ENCODE data around the gene UGDH. TPM values are rescaled to one million over a fixed set of nuclear protein-coding genes. Genes with fewer than 3 reads are reported as not detected.
"Not testable (repeated sequence)": the region's sequence is repeated elsewhere in the genome, so short reads cannot be mapped to it uniquely, and the experiment has no call there.

The UGDH gene
- polyA plus RNA-seq (2013, experiment 1 of 2; ENCODE audit: insufficient read length) = 107 TPM
- polyA plus RNA-seq (2013, experiment 2 of 2; ENCODE audit: insufficient read length) = 102 TPM

DNA sequence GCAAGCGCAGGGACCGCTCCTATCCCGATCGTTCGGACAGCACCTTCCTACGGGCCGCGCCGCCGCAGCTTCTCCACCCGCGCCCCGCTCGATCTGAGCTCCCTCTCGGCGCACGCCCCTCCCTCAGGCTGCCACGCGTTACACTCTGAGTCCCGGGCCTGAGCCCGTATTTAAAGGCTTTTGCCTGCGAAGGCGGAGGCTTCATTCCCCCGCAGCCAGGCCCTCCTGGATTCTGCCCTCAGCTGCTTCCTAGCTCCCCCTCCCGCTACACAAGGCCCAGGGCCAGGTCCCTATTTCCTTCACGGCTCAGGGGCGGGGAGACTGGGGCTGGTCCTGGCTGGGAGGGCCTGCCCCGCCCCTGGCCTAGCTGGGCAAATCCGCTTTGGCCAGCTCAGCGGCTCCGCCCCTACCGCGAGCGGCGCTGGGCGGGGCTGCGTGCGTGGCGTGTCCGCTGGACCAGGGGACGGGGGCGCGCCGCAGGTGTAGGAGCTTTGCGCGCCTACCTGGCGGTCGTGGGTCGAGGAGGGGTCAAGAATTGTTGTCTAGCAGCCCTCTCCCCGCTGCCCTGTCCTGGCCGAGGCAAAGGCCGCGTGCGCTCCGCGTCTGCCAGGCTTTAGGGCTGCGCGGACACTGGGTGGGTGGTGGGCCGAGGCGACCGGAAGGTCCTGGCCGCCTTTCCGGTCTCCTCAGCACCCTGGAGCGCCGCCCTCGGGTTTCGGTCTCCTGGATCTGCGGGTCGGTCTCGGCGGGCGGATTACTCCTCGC, at the start of gene UGDH:
Gene UGDH (minus strand): TSS at position 144 of the 765 bp plus-strand sequence. CDS start 5,927 bp downstream, outside the sequence.
- peak; percentile 100 for DNase-seq

DNA sequence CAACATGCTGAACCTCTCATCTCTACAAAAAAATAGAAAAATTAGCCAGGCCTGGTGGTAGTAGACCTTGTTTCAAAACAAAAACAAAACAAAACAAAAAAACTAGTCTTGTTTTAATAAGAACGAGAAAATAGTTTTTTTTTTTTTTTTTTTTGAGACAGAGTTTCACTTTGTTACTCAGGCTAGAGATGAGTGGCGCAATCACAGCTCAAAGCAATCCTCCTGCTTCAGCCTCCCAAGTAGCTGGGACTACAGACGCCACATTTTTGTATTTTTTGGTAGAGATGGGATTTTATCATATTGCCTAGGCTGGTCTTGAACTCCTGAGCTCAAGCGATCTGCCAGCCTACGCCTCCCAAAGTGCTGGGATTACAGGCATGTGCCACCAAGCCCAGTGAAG, 47.7 kb upstream of the UGDH start:
- no peak for DNase-seq

DNA sequence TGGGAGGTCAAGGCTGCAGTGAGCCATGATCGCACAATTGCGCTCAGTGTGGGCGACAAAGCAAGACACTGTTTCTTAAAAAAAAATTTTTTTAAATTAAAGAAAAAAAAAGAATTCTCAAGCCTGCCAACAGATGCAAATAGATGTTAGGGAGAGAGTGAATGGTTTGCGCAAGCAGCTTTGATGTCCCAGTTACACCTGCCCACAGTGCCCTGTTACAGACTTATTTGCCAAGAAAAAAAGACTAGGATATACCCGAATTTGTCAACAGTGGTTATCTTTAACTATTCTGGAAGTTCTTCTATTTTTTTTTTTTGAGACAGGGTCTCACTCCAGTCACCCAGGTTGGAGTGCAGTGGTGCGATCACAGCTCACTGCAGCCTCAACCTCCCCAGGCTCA, 44.3 kb upstream of the UGDH start:
- DNase-seq = no peak

DNA sequence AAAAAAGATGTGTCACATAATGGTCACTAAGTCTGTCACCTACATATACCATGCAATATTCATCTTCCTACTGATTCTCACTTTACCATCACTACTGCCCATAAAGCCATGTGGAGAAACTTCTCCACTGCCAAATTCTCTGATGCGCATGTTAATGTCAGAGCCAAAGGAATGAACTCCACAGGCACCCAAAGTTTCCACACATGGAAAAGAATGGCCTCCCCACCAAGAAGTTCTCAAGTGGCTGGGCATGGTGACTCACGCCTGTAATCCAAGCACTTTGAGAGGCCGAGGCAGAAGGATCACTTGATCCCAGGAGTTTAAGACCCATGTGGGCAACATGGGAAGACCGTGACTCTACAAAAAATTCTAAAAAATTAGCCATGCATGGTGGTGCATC, 43.8 kb upstream of the UGDH start:
- DNase-seq = peak; percentile 5

DNA sequence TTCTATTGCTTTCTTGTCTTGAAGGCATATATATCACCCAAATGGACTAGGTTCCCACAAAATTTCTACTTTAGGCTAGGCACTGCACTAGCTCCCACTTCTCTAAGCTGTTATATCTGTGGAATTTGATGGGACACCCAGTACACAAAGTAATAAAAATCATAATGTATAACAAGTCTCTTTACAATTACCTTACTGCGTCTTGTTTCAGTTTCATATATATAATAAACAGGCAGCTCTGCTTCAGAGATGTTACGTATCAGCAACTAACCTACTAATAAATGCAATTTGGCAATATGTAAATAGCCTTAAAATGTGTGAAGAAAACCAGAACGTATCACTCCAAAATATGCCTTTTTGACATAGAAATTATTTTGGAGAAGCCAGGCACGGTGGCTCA, 42.0 kb upstream of the UGDH start:
- no peak for DNase-seq

DNA sequence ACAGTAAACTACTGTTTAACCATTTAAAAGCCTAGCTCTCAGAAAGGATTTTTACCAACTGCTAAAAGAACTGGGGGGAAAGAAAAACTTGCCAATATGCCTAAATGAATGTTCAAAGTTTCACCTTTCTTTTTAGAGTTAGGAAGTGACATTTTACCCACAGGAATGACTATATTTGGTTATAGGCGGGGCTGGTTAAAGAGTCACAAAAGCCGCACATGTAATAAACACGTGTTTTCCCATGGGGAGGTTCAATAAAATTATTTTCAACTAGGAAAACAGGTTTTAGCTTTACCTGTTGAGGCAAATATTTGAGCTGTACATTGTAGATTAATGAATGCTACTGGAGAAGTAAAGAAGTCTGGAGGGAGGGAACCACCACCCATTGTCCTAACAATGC, 41.6 kb upstream of the UGDH start:
- no peak for DNase-seq

DNA sequence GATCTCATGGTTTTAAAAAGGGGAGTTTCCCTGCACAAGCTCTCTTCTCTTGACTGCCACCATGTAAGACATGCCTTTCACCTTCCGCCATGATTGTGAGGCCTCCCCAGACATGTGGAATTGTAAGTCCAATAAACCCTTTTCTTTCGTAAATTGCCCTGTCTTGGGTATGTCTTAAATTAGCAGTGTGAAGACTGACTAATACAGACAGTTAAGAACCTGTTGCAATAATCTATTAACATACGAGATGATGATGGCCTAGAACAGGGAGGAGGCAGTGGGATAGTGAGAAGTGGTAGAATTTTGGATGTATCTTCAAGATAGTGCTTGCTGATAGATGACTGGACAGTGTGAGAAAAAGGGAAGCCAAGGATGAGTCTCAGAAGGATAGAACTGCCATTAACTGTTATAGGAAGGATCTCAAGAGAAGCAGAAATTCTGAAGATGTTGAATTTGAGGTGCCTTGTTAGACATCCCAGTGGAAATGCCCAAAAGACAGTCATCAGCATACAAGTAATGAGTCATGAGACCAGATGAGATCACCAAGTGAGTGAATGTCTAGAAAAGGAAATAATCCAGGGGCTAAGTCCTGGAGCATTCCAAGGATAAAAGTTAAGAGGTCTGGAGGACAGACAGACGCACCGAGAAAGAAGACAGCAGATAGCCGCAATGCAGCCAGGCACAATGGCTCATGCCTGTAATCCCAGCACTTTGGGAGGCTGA, 38.8 kb upstream of the UGDH start:
- DNase-seq = peak; percentile 90

DNA sequence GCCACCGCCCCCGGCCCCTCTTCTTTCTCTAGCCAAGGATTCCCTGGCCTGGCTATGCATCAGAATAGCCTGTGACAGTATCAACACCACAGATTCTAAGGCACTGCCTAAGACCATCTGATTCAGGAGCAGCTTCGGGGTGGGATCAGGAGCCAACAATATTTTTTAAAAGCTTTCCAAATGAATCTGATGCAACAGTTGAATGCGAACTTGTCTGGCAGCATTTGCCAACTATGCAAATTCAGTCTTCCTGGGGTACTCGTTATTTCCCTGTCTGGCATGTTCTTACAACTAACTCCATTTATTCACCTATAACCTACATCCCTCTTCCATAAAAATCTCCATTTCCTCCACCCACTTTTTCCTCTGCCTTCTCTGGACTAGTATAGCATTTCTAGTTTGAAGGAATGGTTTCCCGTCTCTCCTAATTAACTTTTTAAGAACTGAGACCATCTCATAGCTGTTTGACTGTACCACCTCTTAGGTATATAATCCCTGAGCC, 36.2 kb upstream of the UGDH start:
- no peak for DNase-seq

DNA sequence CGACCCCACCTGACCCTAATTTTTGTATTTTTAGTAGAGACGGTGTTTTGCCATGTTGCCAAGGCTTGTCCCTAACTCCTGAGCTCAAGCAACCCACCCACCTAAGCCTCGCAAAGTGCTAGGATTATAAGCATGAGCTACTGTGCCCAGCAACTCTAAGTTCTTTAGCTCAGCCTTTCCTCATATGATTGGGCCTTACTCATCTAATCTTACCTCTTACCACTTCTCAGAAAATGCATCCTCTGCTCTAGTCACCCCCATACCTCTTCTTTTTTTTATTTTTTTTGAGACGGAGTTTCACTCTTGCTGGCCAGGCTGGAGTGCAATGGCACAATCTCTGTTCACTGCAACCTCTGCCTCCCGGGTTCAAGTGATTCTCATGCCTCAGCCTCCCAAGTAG, 35.6 kb upstream of the UGDH start:
- no peak for DNase-seq

DNA sequence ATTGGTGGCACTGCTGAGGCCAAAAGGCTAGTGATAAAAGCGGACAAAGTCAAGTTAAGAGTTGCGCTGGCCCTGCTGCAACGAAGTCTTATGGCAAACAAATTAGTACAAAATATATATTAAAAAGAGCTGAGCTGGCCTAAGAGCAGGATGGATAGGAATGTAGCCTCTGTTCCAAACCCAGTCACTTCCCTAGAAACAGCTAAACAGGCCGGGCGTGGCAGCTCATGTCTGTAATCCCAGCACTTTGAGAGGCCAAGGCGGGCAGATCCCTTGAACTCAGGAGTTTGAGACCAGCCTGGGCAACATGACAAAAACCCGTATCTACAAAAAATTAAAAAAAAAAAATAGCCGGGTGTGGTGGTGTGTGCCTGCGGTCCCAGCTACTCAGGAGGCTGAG, 32.4 kb upstream of the UGDH start:
- DNase-seq = no peak

DNA sequence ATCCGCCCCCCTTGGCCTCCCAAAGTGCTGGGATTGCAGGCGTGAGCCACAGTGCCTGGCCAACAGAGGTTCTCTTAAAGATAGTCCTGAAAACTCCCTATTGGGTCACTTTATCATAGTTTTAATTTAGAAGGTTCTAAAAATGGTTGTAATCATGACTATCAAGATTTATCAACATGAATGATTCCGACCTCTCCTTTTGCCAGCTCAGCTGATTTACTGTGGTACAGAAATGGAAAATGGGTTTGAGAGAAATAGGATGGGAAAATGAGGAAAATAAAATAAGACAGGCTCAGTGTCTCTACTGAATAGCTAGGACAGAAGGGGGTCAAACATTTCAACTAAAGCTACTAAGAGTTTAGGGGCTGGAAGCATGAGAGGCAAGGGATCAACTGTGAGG, 28.2 kb upstream of the UGDH start:
- no peak for DNase-seq

DNA sequence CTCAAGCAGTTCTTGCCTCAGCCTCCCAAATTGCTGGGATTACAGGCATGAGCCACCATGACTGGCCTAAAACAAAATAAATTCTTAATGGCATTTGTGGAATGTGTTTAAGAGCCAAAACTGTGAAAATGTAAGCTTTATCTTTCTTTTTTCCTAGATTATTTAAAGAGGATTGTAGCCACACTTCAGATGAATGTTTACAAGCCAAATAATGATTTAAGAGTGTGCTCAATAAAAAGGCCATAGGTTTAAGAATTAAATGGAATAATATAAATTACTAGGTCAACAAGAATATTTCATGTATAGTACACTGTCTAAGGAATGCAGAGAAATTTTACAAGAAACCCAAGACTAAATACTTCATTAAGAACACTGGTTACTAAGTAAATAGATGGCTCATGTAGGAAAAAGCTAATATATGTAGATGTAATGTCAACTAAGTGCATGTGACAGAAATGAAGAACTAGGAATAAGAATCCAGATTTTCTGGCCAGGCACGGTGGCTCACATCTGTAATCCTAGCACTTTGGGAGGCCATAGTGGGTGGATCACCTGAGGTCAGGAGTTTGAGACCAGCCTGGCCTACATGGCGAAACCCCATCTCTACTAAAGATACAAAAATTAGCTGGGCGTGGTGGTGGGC, 21.3 kb upstream of the UGDH start:
- peak; percentile 54 for DNase-seq

DNA sequence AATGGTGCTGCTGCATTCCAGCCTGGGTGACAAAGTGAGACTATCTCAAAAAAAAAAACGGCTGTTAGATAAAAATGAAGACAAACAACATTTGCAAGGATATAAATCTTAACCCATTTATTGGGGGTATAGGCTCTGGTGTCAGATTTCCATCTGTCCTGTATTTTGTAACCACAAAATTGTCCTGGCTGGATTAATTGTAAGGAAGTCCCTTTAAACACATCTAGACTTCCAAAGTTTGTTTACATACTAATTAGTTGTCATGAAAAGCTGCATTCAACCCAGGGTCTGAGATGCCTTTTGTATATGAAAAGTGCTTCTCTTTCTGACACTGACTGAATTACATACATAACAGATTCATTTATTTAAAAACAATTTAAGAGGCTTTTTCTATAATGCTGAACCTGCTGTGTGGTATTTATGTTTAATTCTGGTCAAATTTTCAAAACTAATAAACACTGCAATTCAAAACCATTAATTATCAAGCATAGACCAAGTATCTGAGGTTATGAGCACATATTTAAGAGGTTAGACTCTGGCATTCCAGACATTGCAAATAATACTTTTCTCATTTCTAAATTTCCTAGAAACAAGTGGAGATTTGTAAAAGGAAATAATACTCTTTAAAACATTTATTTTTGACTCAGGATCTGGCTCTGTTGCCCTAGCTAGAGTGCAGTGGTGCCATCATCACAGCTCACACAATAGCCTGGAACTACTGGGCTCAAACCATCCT, 17.5 kb upstream of the UGDH start:
- DNase-seq = peak; percentile 46

DNA sequence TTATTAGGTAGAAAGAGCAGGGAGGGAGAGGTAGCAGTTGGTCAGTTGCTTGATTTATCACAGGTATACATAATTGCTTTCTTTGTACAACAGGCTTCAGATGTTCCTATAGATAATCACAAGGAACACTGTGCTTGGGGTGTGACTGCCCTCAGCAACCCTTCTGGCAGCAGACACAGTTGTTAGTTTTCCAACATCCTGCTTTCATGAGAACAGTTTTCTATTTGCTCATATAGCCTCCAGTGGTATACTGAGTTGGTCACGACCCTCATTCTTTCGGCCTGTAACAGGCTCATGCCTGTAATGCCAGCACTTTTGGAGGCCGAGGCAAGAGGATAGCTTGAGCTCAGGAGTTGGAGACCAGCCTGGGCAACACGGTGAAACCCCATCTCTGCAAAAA, 16.8 kb upstream of the UGDH start:
- not testable (repeated sequence) for DNase-seq

DNA sequence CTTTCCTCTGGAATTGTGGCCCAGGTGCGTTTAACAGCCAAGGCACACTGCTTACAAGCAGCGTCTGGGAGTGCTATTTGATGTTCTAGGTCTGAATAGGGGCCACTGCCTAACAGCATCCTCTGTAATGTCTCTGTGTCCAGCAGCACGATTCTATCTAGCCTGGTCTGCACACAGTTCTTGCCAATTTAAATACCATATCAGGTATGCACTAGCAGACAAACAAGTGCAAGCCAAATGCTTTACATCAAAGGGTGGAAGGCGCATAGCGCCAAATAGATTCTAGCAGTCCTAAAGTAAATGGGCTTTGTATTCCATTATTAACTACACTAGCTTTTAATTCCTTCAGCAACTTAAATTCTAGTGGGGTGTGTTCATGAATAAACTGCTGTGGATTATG, 15.8 kb upstream of the UGDH start:
- DNase-seq = no peak

DNA sequence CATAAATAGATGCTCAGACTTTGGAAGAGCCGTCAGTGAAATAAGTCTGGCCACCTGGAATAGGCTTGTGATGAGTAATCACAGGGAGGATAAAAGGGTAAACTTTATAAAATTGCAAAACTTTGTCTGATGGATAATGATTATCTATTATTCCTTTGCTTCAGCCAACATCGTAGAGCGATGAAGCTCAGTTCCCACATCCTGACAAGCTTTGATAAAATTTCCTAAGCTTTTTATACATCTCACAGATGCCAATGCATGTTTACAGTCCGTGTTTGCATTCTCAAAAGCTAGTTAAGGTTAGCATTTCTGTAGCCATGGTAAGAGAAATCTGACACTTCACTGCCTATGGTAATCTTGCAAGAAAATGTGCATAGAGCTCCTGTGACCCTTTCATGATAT, 15.4 kb upstream of the UGDH start:
- DNase-seq = no peak

DNA sequence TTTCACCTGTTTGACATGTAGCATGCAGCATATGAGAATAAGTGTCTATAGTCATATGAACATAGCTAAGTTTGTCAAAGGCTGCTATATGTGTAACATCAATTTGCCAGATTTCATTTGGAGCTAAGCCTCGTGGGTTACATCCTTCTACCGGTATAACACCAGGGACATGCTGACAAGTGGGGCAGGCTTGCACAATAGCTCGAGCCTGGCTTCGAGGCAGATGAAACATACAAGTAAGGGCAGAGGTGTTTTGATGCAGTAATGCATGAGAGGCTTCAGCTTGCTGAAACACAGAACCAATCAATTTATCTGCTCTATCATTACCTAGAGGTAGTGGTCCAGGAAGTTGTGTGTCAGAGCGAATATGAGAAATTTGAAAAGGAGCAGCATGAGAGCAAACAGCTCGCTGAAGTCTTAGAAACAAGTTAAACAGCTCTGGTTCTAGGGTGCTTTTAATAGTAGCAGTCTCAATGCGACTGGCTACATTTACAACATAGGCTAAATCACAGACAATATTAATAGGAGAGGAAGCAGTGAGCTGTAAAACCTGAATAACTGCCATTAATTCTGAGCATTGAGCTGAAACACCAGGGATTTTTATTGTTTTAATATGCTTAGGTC, 14.9 kb upstream of the UGDH start:
- DNase-seq = no peak

DNA sequence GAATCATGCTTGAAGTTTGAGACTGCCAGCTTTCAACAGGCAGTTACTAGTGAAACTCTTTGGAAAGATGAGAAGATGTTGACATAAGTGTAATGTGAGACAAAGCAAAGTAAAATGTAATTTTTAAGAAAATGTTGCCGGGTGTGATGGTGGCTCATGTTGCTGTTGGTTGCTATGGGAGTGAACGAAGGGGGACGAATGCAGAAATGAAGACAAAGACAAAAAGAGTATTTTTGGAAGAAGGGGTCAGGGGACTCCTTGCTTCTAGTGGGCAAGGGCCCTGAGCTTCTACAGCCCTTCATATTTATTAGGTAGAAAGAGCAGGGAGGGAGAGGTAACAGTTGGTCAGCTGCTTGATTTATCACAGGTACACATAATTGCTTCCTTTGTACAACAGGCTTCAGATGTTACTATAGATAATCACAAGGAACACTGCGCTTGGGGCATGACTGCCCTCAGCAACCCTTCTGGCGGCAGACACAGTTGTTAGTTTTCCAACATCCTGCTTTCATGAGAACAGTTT, 11.9 kb upstream of the UGDH start:
- no peak for DNase-seq

DNA sequence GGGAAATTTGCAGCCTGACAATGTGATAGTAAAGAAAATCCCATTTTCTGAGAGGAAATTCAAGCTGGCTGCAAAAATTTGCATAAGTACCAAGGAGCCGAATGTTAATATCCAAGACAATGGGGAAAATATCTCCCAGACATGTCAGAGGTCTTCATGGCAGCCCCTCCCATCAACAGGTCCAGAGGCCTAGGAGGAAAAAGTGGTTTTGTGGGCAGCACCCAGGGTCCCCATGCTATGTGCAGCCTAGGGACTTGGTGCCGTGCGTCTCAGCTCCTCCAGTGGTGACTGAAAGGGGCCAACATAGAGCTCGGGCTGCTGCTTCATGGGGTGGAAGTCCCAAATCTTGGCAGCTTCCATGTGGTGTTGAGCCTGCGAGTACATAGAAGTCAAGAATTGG, 6.3 kb upstream of the UGDH start:
- DNase-seq = no peak

DNA sequence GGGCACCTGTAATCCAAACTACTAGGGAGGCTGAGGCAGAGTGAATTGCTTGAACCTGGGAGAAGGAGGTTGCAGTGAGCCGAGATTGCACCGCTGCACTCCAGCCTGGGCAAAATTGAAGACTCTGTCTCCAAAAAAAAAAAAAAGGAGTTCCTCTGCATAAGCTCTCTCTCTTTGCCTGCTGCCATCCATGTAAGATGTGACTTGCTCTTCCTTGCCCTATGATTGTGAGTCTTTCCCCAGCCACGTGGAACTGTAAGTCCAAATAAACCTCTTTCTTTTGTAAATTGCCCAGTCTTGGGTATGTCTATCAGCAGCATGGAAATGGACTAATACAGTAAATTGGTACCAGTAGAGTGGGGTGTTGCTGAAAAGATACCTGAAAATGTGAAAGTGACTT, 5.0 kb upstream of the UGDH start:
- DNase-seq = not testable (repeated sequence)

DNA sequence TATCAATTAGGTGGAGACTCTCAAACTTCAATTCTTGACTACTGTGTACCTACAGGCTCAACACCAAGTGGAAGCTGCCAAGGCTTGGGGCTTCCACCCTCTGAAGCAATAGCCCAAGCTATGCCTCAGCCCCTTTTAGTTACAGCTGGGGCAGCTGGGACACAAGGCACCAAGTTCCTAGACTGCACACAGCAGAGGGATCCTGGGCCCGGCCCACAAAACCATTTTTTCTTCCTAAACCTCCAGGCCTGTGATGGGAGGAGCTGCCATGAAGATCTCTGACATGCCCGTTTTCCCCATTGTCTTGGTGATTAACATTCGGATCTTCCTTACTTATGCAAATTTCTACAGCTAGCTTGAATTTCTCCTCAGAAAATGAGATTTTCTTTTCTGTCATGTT, 3.4 kb upstream of the UGDH start:
- no peak for DNase-seq

DNA sequence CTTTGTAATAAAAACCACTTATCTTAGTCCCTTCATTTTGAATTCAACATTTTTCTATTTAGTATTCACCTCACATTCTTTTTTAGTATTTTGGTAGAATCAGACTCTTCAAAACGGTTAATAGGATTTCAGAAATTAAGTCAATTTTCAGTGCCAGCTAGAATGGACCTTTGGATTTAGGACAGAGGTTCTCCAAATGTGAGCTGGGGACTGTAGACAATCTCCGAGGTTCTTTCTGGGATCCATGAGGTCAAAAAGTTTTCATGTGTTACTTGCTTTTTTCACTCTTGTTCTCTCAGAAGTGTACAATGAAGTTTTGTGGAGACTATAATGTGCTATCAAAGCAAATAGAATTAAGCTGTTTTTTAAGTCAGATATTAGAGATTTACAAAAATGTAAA, 2.3 kb upstream of the UGDH start:
- no peak for DNase-seq

All from fibroblast of skin of abdomen (primary cell).